Renal cortical epithelial cell (primary cell): ENCODE measurements around the gene GPATCH8. TPM values are rescaled to one million over a fixed set of nuclear protein-coding genes. Genes with fewer than 3 reads are reported as not detected.
"Not testable (repeated sequence)": the region's sequence is repeated elsewhere in the genome, so short reads cannot be mapped to it uniquely, and the experiment has no call there.

Experiments used
- DNase-seq: peaks from one replicate; pipeline ENCODE4 v3.0.0-alpha.2; 2011; ENCODE audit warnings: low read depth
- total RNA-seq: library from RNA; depleted of rRNA; stranded (reverse); fragments of >200 nt; gene quantifications from 2 replicates; pipeline ENCODE4 v1.2.3, GENCODE V29; 2014

GPATCH8 gene
- 8.0 and 43.8 TPM in 2 replicates for total RNA-seq

DNA sequence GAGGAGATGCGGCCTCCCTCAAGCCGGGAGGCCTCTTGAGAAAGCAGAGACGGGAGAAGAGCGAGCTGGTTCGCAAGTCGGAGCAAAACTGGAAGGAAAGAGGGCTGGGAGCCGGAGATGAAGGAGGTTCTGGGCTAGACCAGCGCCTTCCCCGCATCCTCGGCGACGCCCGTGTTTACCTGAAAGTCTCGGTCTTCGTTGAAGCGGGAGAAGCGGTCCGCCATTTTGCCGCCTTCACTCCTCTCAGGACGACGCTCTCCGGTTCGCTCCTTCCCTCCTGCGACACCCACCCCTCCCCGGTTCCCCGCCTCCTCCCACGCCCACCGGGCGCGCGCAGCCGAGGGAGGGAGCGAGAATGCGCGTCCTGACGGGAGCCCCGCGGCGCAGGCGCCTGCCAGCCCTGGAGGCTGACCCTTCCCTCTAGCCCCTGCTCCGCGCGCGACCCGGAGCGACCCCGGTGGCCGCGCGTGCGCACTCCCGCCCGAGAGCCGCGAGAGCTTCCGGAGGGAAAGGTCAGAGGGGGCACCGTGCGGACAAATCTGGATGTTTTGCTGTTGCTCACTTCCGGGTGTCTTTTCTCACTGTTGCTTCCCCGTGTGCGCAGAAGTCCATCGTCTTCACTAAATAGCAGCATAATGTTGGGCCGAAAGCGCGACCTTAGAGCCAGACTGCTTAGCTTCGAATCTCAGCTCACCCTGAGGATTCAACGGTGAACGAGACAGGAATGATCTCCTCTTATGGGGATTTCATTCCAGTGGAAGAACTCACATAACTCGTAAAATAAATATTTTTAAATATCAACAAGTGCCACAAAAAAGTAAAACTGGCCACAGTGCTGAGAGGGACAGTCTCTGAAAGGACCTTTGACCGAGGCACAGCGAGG lies at the start of gene GPATCH8:
Gene GPATCH8 (minus strand): TSS at position 260 of the 883 bp plus-strand sequence. CDS start 36 bp downstream, at position 224.
- peak; percentile 79 for DNase-seq

DNA sequence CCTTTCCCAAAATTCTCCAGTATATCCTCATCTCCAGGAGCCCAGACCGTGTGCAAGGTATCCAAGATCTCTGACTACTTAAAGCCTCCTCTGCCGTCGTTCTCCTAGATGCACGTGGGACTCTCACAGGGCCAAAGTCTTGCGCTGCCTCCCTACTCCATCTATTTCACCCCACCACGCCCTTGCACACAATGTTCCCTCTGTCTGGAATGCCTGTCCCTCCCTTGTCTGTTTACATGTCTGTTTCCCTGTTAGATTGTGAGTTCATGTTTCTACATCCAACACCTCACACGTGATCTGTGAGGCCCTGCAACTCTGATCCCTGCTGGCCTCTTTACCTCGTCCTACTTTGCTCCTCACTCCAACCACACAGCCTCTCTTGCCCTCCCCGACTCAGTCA lies 49.2 kb upstream of the GPATCH8 start:
- no peak for DNase-seq

DNA sequence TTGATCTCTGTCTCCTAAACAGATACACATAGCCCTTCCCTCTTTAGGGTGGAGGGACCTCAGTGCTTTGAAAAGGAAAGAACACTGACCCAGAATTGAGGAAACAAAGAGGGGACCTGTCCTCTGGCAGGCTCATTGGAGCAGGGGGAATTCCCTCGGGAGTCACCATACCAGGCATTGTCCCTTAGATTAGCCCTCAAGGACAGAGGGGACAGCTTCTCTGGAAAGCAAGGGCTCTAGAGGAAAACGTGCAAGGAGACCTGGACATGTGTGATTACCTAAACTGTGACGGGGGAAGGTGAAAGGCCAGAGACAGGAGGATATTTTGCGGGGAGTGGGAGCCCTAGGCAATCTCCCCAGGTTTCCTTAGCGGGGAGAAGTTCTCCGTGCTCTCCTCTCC lies 46.5 kb upstream of the GPATCH8 start:
- DNase-seq: no peak

DNA sequence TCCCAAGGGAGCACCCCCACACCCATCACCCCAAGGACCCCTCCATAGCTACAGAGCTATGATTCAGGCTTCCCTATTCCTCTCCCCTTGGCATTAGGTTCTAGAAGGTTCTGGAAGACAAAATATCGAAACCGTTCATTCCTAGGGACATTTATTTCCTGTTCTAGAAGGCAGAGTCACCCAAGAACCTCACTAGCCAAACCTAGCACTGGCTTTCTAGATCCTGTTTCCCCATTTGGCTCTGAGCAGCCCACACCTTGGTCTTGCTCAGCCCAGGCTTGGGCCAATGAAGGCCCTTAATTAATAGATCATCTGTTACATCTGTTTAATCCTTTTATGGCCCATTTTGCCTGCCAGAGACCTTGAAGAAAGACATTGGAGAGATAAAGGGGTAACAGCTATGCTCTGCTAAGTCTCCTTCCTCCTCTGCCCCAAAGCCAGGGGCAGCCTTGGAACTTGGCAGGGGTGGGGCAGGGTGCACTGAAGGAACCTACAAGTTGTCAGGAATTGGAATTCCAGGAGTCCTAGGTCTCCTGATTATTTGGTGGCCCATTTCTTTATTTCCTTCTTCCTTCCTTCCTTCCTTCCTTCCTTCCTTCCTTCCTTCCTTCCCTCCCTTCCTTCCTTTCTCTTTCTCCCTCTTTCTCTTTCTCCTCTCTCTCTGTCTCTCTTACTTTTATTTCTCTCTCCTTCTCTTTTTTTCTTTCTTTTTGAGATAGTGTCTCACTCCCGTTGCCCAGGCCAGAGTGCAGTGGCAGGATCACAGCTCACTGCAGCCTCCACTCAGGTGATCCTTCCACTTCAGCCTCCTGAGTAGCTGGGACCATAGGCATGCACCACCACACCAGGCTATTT lies 45.4 kb upstream of the GPATCH8 start:
- DNase-seq: no peak

DNA sequence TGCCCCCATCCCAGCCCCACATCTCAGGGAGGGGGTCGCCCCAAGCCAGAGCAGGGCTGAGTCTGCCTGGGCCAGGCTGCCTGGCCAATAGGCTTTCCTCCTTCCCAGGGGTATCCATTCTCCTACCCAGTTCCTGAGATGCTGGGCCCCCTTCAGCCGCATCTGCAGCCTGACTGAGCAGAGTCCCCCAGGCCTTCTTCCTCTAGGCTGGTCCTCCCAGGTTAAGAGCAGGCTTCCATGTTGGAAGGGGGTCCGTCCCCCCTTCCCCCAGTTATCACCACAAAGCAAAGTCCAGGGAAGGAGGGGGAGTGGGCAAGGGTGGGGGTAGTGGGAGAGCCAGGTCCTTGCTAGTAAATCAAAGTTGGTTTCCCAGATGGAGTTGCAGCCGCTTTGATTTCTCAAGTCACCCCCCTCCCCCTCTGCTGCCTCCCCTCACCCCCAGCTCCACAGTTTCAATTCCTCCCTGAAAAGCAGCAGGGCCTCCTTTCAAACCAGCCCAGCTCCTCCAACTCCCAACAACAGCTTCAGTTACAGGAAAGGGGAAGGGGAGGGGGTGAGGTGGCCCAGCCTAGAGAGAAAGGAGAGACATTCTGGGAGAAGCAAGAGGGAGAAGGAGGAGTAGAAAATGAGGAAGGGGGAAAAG lies 44.5 kb upstream of the GPATCH8 start:
- DNase-seq: no peak

DNA sequence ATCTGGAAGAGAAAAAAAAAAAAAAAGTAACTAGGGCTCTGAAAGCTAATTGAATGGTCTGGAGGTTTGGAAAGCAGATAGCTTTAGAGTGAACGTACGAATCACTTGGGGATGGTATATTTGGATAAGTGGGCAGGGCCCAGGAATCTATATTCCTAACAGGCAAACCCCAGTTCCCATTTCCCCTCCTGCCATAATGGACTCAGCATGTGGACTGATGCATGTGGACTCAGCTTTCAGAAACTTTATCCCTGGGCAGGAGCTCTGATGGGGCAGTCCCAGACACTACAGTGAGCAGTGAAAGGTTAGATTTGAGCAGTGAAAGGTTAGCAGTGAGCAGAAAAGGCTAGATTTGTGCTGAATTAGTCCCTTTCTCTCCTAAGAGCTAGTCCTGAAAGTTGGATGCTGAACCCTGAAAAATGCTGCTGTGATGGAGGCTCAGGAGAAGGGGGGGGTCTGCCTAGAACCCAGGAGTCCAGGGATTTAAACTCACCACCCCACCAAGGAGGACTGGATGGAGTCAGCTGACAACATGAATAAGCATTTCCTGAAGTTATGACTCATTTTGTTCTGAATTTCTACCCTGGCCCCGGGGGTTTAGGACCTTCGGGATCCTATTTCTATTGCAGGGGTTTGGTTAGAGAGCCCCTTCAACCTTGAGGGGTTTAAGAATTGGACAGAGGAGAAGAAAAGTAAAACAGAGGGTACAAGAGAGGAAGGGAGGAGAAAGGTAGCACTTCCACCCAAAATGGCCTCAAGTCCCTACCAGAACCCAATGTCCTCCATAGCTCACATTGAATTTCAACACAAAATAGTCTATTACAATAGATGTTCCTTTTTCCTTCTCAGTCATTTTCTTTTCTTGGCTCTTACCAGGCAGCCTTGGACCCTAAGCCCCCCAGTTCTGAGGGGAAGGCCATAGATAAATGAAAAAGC lies 43.7 kb upstream of the GPATCH8 start:
- peak; percentile 67 for DNase-seq

DNA sequence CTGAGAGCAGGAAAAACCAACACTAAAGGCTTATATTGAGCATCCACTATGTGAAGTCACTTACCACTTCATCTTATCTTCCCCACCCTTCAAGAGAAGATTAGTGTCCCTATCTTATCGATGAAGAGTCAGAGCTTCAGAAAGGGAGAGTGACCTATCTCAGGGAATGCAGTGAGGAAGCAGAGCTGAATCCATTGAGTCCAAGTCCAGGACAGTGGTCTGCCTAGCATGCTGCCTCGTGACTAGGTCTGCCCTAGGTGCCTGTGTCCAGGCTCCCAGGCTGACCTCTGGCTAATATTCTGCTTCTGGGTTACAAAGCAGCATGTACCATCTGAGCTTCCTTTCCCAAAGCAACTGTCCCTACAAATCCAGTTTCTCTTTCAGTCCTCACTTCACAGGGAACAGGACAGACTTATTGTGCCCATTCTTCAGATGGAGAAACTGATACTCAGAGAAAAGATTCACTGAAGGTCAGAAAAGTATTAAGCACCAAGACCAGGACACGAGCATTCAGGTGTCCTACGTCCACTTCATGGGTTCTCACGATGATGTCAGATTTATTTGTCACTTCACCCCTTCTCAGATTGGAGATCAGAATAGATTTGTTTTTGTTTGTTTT lies 40.8 kb upstream of the GPATCH8 start:
- DNase-seq: no peak

DNA sequence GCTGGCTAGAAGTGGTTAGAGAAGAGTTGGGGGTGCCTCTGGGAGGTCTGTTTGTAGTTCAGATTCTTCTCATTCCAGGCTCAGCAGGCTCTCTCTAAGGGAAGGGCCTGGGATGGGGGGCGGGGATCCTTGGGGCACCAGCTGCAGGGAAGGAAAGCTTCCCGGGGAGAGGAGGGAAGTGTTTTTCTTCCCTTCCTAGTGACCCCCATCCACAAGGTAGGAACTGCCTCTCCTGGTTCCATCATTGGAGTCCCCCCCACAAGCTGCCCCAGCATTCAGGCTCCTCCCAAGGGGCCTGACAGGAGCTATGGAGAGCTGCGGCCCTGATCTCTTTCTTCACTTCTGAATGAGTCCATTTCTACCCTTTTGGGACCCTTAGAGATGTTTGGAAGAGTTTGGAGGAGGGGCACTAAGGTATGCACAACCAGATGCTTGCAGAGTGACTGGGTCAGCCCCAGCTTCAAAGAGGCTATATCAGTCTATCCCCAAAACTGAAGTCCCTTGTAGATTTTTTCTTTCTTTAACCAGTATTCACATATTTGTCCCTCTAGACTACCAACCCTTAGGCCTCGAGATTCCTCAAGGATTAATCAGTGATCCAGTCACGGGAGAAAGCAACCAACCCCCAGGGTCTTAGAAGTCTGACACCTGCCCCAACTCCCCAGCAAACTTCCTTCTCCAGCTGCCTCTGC lies 40.2 kb upstream of the GPATCH8 start:
- peak; percentile 93 for DNase-seq

DNA sequence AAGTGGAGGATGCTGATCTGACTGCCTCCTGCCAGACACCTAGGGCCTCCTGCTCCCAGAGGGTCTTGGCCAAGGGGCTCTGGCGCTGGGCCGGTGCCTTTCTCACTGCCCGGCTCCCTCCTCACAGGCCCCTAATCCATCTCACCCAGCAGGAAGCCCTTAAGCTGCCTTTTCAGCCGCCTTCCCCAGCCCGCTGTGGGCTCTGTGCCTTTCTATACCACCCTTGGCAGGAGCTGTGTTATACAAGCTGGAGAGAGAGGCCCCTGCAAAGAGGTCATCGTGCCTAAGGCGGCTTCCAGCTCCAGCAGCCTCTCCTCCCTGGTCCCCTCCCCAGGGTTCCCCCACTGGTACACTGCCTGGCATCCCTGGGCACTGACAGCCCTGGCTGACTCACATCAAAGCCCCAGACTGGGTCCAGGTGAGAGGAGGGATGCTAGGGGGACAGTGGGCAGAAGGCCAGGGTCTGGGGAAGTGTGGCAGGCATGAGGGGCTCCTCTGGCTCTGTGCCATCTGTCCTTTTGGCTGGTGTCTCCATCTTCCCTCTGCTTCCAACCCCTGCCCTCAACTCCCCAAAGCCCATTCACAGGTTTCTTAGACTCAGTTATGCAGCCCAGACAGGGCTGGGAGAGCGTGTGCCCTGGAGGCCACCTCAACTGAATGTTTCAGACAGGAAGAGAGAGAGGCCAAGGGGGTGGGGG lies 38.8 kb upstream of the GPATCH8 start:
- DNase-seq: no peak

DNA sequence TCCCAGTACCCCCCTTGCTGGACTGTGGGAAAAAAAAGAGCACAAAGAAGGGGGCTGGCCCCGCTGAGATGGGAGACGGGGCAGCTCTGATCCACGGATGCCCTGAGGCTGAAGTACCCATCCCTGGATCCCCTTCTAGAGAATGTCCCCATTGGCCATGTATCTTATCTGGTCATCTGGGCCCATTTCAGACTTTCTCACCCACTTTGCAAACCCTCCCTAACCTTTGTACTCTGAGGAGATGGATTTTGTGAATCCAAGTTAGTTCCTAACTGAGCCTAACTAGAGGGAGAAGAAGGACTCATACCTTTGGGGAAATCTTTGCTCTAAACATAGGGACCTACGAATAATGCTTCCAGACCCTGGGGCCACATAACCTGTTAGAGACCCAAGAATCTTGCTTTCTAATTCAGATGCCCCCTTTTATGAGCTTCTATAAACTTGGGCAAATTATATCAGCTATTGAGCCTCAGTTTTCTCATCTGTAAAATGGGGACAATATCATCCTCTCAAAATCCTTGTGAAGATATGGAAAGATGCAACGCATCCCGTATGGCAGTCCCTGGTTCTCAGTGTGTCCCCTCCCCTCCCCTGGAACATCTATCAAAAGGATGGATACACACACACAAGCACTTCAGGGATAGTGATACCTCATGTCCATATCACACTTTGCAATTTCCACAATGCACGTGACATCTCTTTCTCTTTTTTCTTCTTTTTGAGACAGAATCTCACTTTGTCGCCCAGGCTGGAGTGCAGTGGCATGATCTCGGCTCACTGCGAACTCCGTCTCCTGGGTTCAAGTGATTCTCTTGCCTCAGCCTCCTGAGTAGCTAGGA lies 37.3 kb upstream of the GPATCH8 start:
- DNase-seq: no peak

DNA sequence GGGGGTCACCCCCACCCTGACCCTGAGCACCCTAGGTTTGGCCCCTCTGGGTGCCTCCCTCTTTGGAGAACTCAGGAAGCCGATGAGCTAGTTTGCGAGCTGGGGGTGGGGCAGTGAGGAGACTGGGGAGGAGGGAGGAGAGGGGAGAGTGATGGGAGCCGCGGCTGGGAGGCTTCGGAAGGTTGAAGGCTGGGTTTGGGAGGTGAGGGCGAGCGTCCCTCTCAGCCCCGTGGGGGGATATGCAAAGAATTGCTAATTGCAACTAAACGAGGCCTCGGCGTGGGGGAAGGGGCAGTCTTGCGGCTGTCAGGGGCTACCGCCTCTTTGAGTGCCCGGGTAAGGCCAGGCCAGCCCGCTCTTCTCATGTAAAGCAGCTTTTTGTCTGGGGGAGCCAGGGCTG lies 36.5 kb upstream of the GPATCH8 start:
- no peak for DNase-seq

DNA sequence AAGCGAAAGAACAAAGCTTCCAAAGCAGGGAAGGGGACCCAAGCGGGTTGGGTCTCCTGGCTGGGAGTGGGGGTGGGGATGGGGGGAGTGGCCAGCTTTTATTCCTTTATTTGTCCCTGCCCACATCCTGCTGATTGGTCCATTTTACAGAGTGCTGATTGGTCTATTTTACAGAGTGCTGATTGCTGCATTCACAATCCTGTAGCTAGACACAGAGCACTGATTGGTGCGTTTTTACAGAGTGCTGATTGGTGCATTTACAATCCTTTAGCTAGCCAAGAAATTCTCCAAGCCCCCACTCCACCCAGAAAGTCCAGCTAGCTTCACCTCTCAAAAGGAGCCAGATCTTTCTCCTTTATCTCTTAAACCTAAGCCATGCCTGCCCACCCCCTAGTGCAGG lies 34.7 kb upstream of the GPATCH8 start:
- not testable (repeated sequence) for DNase-seq

DNA sequence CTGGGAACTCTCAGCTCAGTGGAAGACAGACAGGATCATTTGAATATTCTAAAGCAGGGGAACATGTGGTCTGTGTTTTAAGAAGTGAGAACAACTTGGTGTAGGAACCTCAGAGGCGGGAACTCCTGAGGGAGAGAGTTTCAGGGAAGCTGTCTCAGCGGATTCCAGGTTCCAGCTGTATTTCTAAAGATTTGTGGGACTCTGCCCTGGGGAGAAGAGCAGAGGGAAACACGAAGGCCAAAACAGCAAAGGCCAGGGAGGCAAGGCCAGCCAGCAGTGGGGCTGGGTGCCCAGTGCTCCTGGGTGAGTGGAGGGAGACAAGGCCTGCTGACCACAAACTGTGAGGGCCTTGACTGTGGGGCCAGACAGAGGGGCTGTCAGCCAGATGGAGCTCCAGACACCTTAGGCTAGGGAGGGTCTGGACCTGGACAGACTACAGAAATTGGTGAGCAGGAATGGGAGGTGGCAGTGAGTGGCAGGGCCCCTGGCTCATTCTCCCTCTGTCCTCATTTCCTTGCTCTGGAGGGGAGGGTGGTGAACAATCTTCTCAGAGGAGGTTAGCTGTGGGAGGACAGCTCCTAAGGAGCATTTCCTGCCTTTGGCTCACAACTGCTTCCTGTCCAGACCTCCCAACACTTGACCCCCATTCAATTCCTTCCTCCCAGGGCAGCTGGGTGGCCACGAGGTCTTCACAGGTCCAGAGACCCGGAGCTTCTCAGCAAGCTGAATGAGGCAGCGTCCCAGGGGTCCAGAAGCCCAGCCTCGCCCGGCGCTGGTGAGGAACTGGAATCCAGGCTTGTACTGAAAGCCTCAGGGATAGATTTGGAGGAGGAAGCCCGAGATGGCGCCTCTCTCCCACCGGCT lies 33.1 kb upstream of the GPATCH8 start:
- peak; percentile 10 for DNase-seq

DNA sequence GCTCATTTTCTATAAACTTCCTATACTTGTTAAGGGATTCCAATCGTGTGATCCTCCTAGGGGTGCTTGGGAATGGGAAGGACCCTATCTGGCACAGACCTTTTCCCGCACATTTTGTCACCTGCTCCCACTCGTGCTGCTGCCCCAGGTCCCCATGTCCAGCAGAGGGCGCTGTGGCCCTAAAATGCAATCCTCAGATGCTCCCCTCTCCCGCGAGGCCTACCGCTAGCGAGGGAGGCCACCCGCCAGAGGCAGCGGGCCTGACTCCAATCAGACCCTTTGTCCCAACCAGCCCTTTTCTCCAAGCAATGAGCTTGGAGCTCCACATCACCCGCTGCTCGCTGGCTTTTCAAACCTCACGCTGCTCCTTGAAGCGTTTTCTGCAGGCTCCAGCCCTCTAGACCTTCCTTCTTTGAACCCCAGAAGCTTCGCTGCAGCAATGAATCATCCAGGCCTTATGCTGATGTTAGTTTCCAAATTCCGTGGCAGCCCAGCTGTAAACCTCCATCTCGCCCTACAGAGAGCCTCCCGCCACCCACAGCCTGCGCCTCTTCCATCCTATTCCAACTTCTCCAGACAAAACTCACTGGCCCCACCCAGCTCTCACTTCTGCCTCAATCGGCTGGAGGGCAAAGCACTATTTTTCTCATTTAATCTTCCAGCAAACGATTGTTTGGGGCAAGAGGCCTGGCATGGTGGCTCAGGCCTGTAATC lies 30.5 kb upstream of the GPATCH8 start:
- DNase-seq: peak; percentile 55

DNA sequence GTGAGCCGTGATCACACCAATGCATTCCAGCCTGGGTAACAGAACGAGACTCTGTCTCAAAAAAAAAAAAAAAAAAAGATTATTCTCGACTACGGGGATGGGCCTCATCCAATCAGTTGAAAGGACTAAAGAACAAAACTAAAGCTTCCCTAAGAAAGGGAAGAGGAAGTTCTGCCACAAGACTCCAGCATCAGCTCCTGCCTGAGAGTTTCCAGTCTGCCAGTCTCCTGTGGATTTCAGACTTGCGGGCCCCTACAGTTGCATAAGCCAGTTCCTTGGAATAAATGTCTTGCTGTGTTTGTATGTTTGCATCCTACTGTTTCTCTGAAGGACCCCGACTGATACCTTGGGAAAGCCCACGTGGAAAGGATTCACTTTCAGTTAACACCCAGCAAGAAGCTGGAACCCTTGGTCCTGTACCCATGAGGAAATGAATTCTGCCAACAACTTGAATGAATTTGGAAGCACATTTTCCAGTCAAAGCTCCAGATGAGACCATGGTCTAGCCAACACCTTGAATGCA lies 27.8 kb upstream of the GPATCH8 start:
- DNase-seq: no peak

DNA sequence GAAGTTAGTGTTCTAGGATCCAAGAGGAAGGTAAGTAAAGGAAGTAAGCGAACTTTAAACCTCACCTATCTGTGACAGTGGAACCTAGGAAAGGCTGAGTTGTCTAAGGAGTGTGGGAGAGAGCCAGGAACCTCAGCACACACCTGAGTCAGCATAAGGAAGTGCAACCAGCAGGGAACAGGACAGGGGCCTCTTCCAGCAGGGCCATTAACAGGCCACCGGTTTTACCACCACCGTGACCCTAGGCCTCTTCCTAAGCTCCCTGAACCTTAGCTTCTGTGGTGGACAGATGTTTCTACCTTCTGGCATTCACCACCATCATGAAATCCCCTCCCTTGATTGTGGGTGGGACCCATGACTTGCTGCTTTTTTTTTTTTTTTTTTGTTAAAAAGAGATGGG lies 26.7 kb upstream of the GPATCH8 start:
- peak; percentile 15 for DNase-seq

DNA sequence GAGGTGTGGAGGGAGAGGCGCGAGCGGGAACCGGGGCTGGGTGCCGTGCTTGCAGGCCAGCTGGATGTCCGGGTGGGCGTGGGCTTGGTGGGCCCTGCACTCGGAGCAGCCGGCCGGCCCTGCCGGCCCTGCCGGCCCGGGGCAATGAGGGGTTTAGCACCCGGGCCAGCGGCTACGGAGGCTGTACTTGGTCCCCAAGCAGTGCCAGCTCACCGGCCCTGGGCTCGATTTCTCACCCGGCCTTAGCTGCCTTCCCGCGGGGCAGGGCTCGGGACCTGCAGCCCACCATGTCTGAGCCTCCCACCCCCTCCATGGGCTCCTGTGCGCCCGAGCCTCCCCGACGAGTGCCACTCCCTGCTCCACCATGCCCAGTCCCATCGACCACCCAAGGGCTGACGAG lies 24.7 kb upstream of the GPATCH8 start:
- no peak for DNase-seq
